Tibial nerve (tissue), 3 donors: Measurements from ENCODE around the gene KLHL18.

Experiments
- CTCF ChIP-seq, 5 experiments: fragments of 200-600 bp in 3 of 5; fragments of 450-650 bp in 2 of 5; sonication (generic) in 3 of 5; IDR thresholded peaks; one replicate each; pipeline ENCODE4 v1.5.1; 2016 to 2019; ENCODE audit warnings: antibody characterized with exemption in 5 of 5, mild to moderate bottlenecking in 3 of 5, moderate library complexity in 2 of 5
- POLR2A ChIP-seq, 2 donors: fragments of 450-650 bp; IDR thresholded peaks; one replicate each; pipeline ENCODE4 v1.6.1; 2017; ENCODE audit warnings: antibody characterized with exemption in 2 of 2, mild to moderate bottlenecking in 2 of 2, moderate library complexity in 2 of 2

GRCh38 chr3:47310391-47310790 lies 27.6 kb downstream of the KLHL18 start:
- no peak for TF ChIP-seq CTCF (IDR thresholded peaks at IDR 0.05)
- no peak for TF ChIP-seq POLR2A (IDR thresholded peaks at IDR 0.05)
